WERI-Rb-1 (cell line): Measurements from ENCODE around the gene KRT86.

Experiments
- DNase-seq: peaks from one replicate; pipeline ENCODE4 v3.0.0-alpha.2; 2020
- H3K27ac ChIP-seq: fragments of 250-450 bp; sonication (Bioruptor Pico); 2 replicates; pipeline ENCODE4 v1.5.1; 2020; ENCODE audit warnings: mild to moderate bottlenecking, moderate library complexity
- H3K27me3 ChIP-seq: fragments of 250-450 bp; sonication (Bioruptor Pico); 2 replicates; pipeline ENCODE4 v1.5.1; 2021; ENCODE audit warnings: mild to moderate bottlenecking, low read depth, moderate library complexity; ENCODE audit not compliant: insufficient read depth, severe bottlenecking
- H3K36me3 ChIP-seq: fragments of 250-450 bp; sonication (Bioruptor Pico); 2 replicates; pipeline ENCODE4 v1.5.1; 2020; ENCODE audit warnings: mild to moderate bottlenecking, moderate library complexity
- H3K4me3 ChIP-seq: 2 replicates; pipeline ENCODE4 v1.5.1; 2011; ENCODE audit warnings: low read depth, mild to moderate bottlenecking, control low read depth, low read length
- H3K9me3 ChIP-seq: fragments of 250-450 bp; sonication (Bioruptor Pico); 2 replicates; pipeline ENCODE4 v1.5.1; 2021; ENCODE audit warnings: mild to moderate bottlenecking, moderate library complexity; ENCODE audit not compliant: severe bottlenecking
- TF ChIP-seq, protein P1 (sequence below): IDR thresholded peaks from 2 replicates; pipeline ENCODE4 v1.5.1; 2011; ENCODE audit warnings: low read depth, mild to moderate bottlenecking, control low read depth, inconsistent platforms, low read length

KRT86 gene

DNA sequence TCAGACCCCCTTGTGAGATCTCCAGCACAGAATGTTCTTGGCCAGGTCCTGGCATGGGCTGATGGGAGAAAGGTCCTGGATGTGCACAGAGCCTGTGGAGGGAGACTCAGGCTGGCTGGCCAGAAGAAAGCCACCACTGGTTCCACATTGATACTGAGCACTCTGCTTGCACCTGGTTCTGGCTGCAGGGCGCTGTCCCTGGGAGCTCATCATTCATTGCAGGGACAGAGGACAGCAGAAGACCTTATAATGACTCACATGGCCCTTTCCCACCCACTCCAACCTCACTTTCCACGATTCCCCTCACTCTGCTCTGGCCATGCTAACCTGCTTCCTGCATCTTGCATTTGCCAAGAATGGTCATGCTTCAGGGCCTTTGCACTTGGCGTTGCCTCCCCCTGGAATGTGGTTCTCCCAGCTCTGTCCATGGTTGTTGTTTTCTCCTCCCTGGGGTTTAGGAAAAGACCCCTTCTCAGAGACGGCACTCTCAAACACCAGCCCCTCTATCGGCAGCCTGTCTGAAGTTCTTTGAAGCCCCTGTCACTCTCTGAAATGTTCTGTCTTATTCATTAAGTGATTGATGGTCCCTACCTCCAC is 31.1 kb upstream of the KRT86 start:
- no peaks in the 10 kb centered on the region for H3K27me3 ChIP-seq
- no peak for DNase-seq
- no peak overlapping the region for H3K4me3 ChIP-seq
- no peaks in the 10 kb centered on the region for H3K36me3 ChIP-seq
- H3K27ac ChIP-seq: no peak overlapping the region
- H3K9me3 ChIP-seq: no peaks in the 10 kb centered on the region
- TF ChIP-seq, protein P1, sequence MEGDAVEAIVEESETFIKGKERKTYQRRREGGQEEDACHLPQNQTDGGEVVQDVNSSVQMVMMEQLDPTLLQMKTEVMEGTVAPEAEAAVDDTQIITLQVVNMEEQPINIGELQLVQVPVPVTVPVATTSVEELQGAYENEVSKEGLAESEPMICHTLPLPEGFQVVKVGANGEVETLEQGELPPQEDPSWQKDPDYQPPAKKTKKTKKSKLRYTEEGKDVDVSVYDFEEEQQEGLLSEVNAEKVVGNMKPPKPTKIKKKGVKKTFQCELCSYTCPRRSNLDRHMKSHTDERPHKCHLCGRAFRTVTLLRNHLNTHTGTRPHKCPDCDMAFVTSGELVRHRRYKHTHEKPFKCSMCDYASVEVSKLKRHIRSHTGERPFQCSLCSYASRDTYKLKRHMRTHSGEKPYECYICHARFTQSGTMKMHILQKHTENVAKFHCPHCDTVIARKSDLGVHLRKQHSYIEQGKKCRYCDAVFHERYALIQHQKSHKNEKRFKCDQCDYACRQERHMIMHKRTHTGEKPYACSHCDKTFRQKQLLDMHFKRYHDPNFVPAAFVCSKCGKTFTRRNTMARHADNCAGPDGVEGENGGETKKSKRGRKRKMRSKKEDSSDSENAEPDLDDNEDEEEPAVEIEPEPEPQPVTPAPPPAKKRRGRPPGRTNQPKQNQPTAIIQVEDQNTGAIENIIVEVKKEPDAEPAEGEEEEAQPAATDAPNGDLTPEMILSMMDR: no peak

DNA sequence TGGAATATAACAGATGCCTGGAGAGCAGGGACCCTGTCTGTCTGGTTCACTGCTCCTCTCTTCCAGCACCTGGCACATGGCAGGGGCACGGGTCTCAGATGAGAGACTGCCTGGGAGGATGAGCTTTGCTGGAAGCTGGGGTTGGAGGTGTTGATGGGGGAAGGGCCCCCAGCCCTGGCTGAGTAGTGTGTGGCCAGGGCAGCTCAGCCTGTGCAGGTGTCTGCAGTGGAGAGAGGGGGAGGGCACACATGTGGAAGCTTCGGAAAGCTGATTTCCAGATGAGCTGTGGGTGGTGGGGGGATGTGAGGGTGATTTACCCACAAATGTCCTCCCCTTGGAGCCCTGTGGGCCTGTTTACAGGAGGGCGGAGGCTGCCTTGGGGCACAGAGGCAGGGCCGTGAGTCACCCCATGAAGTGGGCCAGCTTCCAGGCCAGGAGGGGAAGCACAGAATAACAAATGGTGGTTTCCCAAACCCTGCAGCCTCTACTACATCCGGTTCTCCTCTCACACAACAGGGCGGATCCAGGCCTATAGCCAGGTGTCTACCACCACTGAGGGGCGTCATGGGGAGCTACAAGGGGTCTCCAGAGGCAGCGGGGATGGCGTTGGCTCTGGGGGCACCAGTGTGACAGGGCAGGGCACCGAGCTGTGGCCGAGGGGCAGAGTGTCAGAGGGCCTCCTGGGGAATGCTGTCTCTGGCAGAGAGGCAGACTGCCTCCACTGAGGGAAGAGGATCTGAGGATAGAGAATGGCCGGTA is 30.4 kb upstream of the KRT86 start:
- DNase-seq: no peak
- no peaks in the 10 kb centered on the region for H3K27me3 ChIP-seq
- TF ChIP-seq, protein P1: no peak
- H3K9me3 ChIP-seq: no peaks in the 10 kb centered on the region
- no peak overlapping the region for H3K27ac ChIP-seq
- no peaks in the 10 kb centered on the region for H3K36me3 ChIP-seq
- no peak overlapping the region for H3K4me3 ChIP-seq

DNA sequence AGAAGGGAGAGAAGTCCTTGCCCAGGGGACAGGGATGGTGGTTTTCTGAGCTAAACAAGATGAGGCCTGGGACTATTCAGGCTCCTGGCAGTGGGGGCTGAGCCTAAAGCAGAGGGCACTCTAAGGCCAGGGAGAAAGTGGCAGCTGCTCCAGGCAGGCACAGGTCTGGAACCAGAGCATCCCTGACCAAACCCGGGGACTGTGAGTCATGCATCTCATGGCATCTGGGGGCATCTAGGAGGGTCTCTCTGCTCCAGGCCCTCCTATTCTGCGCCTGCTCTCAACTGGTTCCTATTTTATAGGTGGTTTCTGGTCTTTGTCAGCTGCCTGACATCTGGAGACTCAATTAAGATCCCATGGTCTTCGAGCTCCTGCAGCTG is 29.8 kb upstream of the KRT86 start:
- no peak for DNase-seq
- no peaks in the 10 kb centered on the region for H3K36me3 ChIP-seq
- H3K27ac ChIP-seq: no peak overlapping the region
- H3K9me3 ChIP-seq: no peaks in the 10 kb centered on the region
- H3K27me3 ChIP-seq: no peaks in the 10 kb centered on the region
- TF ChIP-seq, protein P1: no peak
- no peak overlapping the region for H3K4me3 ChIP-seq

DNA sequence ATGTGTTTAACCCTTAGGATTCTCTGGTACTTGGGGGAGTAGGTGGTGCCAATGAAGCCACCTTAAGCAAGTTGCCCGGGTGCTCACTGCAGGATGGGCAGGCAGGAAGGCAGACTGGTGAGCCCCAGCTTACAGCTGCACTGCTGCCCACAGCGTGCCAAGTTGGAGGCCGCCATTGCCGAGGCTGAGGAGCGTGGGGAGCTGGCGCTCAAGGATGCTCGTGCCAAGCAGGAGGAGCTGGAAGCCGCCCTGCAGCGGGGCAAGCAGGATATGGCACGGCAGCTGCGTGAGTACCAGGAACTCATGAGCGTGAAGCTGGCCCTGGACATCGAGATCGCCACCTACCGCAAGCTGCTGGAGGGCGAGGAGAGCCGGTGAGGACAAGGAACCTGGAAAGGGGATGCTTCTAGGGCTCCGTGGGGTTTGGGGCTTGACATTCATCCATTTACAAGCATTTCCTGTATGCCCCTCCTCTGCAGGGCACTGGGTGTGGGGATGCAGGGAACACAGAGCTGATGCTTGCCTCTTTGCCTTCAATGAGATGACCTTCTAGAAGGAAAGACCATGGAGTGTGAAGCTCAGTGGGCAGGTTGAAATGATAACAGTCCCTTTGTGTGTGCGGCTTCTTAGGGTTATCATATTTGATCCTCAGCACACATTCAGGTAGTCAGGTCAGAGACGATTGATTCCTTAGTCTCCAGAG is 29.0 kb upstream of the KRT86 start:
- TF ChIP-seq, protein P1: no peak
- no peaks in the 10 kb centered on the region for H3K36me3 ChIP-seq
- H3K27me3 ChIP-seq: no peaks in the 10 kb centered on the region
- no peak for DNase-seq
- H3K9me3 ChIP-seq: no peaks in the 10 kb centered on the region
- no peak overlapping the region for H3K4me3 ChIP-seq
- H3K27ac ChIP-seq: no peak overlapping the region

DNA sequence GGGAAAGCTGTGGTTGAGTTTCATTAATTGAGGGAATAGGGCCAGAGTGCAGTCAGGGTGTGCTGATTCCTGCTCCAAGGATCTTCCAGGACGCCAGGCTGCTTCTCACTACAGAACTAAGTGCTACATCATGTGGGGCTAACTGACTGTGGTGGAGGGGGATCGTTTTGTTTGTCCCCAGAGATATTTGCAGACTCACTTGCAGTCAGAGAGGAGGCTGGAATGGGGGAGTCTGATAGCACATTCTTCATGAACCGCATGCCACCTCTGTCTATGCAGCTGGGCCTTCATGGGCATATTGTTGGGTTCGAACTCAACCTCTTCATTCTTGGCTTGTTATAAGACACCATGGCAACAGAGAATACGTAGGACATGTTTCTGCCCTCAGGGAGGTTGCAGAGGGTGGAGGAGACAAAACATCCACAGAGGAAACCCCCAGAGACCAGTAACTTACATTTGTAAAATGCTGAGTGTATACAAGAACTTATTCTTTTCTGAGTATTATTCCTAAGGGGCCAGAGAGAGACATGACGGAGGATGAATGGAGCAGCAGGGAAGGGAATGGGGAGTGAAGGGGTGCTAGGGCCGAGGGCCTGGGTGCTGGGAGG is 28.4 kb upstream of the KRT86 start:
- no peak for DNase-seq
- TF ChIP-seq, protein P1: no peak
- Histone ChIP-seq H3K36me3 (no peaks in the 10 kb centered on the region), H3K27ac (no peak overlapping the region; the same call in 1 of the 2 replicates), H3K27me3 (no peaks in the 10 kb centered on the region), H3K4me3 (no peak overlapping the region), H3K9me3 (no peaks in the 10 kb centered on the region)
